ENCODE results near the gene ZNF428.

- TF ChIP-seq, protein P1, sequence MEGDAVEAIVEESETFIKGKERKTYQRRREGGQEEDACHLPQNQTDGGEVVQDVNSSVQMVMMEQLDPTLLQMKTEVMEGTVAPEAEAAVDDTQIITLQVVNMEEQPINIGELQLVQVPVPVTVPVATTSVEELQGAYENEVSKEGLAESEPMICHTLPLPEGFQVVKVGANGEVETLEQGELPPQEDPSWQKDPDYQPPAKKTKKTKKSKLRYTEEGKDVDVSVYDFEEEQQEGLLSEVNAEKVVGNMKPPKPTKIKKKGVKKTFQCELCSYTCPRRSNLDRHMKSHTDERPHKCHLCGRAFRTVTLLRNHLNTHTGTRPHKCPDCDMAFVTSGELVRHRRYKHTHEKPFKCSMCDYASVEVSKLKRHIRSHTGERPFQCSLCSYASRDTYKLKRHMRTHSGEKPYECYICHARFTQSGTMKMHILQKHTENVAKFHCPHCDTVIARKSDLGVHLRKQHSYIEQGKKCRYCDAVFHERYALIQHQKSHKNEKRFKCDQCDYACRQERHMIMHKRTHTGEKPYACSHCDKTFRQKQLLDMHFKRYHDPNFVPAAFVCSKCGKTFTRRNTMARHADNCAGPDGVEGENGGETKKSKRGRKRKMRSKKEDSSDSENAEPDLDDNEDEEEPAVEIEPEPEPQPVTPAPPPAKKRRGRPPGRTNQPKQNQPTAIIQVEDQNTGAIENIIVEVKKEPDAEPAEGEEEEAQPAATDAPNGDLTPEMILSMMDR (IDR thresholded peaks at IDR 0.05; ENCODE audit: insufficient read depth, low read length): no peak
- TF ChIP-seq GABPA (IDR thresholded peaks at IDR 0.05; ENCODE audit: low read depth): no peak
These were observed 49.8 kb downstream of the ZNF428 start for GRCh38 chr19:43569657-43570056.
